Endodermal cell (in vitro differentiated cells): ENCODE measurements around the gene TTC34. TPM values are rescaled to one million over a fixed set of nuclear protein-coding genes. Genes with fewer than 3 reads are reported as not detected.
"Not testable (repeated sequence)": the region's sequence is repeated elsewhere in the genome, so short reads cannot be mapped to it uniquely, and the experiment has no call there.

Source experiments
- DNase-seq: peaks from one replicate; pipeline ENCODE4 v3.0.0-alpha.2; 2017
- H3K27ac ChIP-seq: 2 replicates; pipeline ENCODE4 v1.5.1; 2013; ENCODE audit warnings: mild to moderate bottlenecking, low read depth, low read length, moderate library complexity
- H3K27me3 ChIP-seq: 2 replicates; pipeline ENCODE4 v1.6.1; 2013; ENCODE audit warnings: mild to moderate bottlenecking, low read length, moderate library complexity; ENCODE audit not compliant: insufficient read depth, control insufficient read depth, poor library complexity, severe bottlenecking
- H3K36me3 ChIP-seq: 2 replicates; pipeline ENCODE4 v1.7.0; 2013; ENCODE audit warnings: mild to moderate bottlenecking, low read length, moderate library complexity; ENCODE audit not compliant: control insufficient read depth, insufficient read depth
- H3K4me1 ChIP-seq: one replicate; pipeline ENCODE4 v1.7.0; 2013; ENCODE audit warnings: low read length; ENCODE audit not compliant: control insufficient read depth, insufficient read depth
- H3K4me3 ChIP-seq: 2 replicates; pipeline ENCODE4 v1.5.1; 2013; ENCODE audit warnings: mild to moderate bottlenecking, low read length, moderate library complexity
- H3K9ac ChIP-seq: 2 replicates; pipeline ENCODE4 v1.6.1; 2013; ENCODE audit warnings: mild to moderate bottlenecking, low read length, moderate library complexity; ENCODE audit not compliant: poor library complexity, severe bottlenecking; ENCODE audit errors: extremely low read depth
- H3K9me3 ChIP-seq: 2 replicates; pipeline ENCODE4 v1.6.1; 2013; ENCODE audit warnings: mild to moderate bottlenecking, low read length, moderate library complexity; ENCODE audit not compliant: control insufficient read depth
- H3K27ac Mint-ChIP-seq: 2 replicates; pipeline ENCODE4 v1.8.0; 2020; ENCODE audit warnings: mixed read lengths
- H3K27me3 Mint-ChIP-seq: 2 replicates; pipeline ENCODE4 v1.8.0; 2021; ENCODE audit warnings: mild to moderate bottlenecking, mixed read lengths; ENCODE audit not compliant: insufficient read depth
- H3K36me3 Mint-ChIP-seq: 2 replicates; pipeline ENCODE4 v1.8.0; 2020; ENCODE audit warnings: low read depth, mixed read lengths
- H3K4me1 Mint-ChIP-seq: 2 replicates; pipeline ENCODE4 v1.8.0; 2020; ENCODE audit warnings: mixed read lengths
- H3K4me3 Mint-ChIP-seq: 2 replicates; pipeline ENCODE4 v1.8.0; 2020; ENCODE audit warnings: mild to moderate bottlenecking, moderate library complexity, mixed read lengths
- H3K9me3 Mint-ChIP-seq: 2 replicates; pipeline ENCODE4 v1.8.0; 2020; ENCODE audit warnings: mild to moderate bottlenecking, mixed read lengths
- WGBS, 2 experiments: methylation state at CpG; one replicate each; pipeline versions ENCODE4 v1.1.5 to v1.1.7; 2013; ENCODE audit warnings: missing lambda C conversion rate in 2 of 2, mixed read lengths in 1 of 2; ENCODE audit not compliant: insufficient coverage in 1 of 2, insufficient read length in 1 of 2; 5-methylcytosine and 5-hydroxymethylcytosine counted together
- total RNA-seq, 2 donors: library from RNA; stranded (reverse); fragmentation: NEBNext Ultra II Directional in 1 of 2; extraction: Animal tissue kit (Norgen Biotek cat#: 25700) in 1 of 2; gene quantifications; 2 replicates in 1 of 2; 3 replicates in 1 of 2; pipeline ENCODE4 v1.2.1, GENCODE V29; 2021

The TTC34 gene
- total RNA-seq, 2 donors from 2014 or later, result 2.4 to 3.1 TPM

DNA sequence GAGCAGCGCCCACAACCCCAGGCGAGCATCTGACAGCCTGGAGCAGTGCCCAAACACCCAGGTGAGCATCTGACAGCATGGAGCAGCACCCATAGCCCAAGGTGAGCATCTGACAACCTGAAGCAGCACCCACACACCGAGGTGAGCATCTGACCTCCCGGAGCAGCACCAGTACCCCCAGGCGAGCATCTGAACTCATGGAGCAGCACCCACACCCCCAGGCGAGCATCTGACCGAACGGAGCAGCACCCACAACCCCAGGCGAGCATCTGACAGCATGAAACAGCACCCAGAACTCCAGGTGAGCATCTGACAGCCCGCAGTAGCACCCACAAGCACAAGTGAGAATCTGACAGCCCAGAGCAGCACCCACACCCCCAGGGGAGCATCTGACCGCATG lies 129.8 kb downstream of the TTC34 start:
- H3K9ac ChIP-seq, H3K27ac Mint-ChIP-seq, H3K4me3 ChIP-seq, H3K36me3 Mint-ChIP-seq, H3K9me3 ChIP-seq, DNase-seq, H3K4me1 ChIP-seq, H3K36me3 ChIP-seq, H3K4me1 Mint-ChIP-seq, H3K9me3 Mint-ChIP-seq, H3K27ac ChIP-seq, H3K27me3 Mint-ChIP-seq, H3K4me3 Mint-ChIP-seq, H3K27me3 ChIP-seq: not testable (repeated sequence)
- 65 to 75% methylated on average over 4 to 7 of the region's 11 CpGs for WGBS, 2 experiments

- H3K9me3 Mint-ChIP-seq, result peaks cover 18% of the 10 kb centered on the region
These were observed 141.7 kb downstream of the TTC34 start for GRCh38 chr1:2659806-2660205.

DNA sequence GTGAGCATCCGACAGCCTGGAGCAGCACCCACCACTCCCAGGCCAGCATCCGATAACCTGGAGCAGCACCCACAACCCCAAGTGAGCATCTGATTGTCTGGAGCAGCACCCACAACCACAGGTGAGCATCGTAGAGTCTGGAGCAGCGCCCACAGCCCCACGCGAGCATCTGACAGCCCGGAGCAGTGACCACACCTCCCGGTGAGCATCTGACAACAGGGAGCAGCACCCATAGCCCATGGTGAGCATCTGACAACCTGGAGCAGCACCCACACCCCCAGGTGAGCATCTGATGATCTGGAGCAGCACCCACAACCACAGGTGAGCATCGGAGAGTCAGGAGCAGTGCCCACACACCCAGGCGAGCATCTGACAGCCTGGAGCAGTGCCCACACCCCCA lies 143.6 kb downstream of the TTC34 start:
- not testable (repeated sequence) for DNase-seq, H3K4me3 ChIP-seq, H3K27me3 ChIP-seq, H3K36me3 Mint-ChIP-seq, H3K4me1 Mint-ChIP-seq, H3K27ac ChIP-seq, H3K4me1 ChIP-seq, H3K9ac ChIP-seq, H3K4me3 Mint-ChIP-seq, H3K36me3 ChIP-seq, H3K27ac Mint-ChIP-seq, H3K27me3 Mint-ChIP-seq
- 76 to 84% methylated on average over 6 of the region's 10 CpGs for WGBS, 2 experiments
- H3K9me3 Mint-ChIP-seq, result peaks cover 37% of the 10 kb centered on the region
- peaks cover 30% of the 10 kb centered on the region for H3K9me3 ChIP-seq

More at GRCh38 chr1:2659806-2660205, 141.7 kb downstream of the TTC34 start:
- H3K27ac ChIP-seq, H3K9ac ChIP-seq, H3K4me3 Mint-ChIP-seq, H3K4me3 ChIP-seq, H3K4me1 Mint-ChIP-seq, H3K27me3 Mint-ChIP-seq, H3K27ac Mint-ChIP-seq, H3K4me1 ChIP-seq, H3K36me3 Mint-ChIP-seq, DNase-seq, H3K36me3 ChIP-seq, H3K27me3 ChIP-seq: not testable (repeated sequence)
- 66 to 69% methylated on average over 2 to 3 of the region's 8 CpGs for WGBS, 2 experiments
- peaks cover 11% of the 10 kb centered on the region for H3K9me3 ChIP-seq

DNA sequence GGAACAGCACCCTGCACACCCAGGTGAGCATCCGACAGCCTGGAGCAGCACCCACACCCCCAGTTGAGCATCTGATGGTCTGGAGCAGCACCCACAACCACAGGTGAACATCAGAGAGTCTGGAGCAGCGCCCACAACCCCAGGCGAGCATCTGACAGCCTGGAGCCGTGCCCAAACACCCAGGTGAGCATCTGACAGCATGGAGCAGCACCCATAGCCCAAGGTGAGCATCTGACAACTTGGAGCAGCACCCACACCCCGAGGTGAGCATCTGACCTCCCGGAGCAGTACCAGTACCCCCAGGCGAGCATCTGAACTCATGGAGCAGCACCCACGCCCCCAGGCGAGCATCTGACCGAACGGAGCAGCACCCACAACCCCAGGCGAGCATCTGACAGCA lies 144.4 kb downstream of the TTC34 start:
- H3K36me3 ChIP-seq, H3K4me3 ChIP-seq, H3K27ac ChIP-seq, H3K27me3 Mint-ChIP-seq, H3K27ac Mint-ChIP-seq, H3K4me1 Mint-ChIP-seq, DNase-seq, H3K4me1 ChIP-seq, H3K4me3 Mint-ChIP-seq, H3K27me3 ChIP-seq, H3K9ac ChIP-seq: not testable (repeated sequence)
- Mint-ChIP-seq H3K9me3 (peaks cover 45% of the 10 kb centered on the region), H3K36me3 (peaks cover 13% of the 10 kb centered on the region)
- peaks cover 36% of the 10 kb centered on the region for H3K9me3 ChIP-seq
- 28 to 60% methylated on average over 3 to 8 of the region's 12 CpGs for WGBS, 2 experiments

- not testable (repeated sequence) for H3K27me3 Mint-ChIP-seq
- WGBS, 2 experiments, result 46 to 51% methylated on average over 16 of the region's 16 CpGs
These were observed 145.7 kb downstream of the TTC34 start for GRCh38 chr1:2655598-2656434.

GRCh38 chr1:2654443-2654948 lies 147.0 kb downstream of the TTC34 start:
- H3K27ac ChIP-seq, H3K4me1 Mint-ChIP-seq, H3K27me3 ChIP-seq, H3K4me3 Mint-ChIP-seq, H3K27me3 Mint-ChIP-seq, H3K4me1 ChIP-seq, H3K9ac ChIP-seq, H3K4me3 ChIP-seq, H3K36me3 ChIP-seq, H3K27ac Mint-ChIP-seq, DNase-seq: not testable (repeated sequence)
- WGBS, 2 experiments, result 45 to 52% methylated on average over 14 of the region's 14 CpGs
- H3K9me3 Mint-ChIP-seq, result peaks cover 59% of the 10 kb centered on the region
- peaks cover 38% of the 10 kb centered on the region for H3K9me3 ChIP-seq
- peaks cover 14% of the 10 kb centered on the region for H3K36me3 Mint-ChIP-seq

More at GRCh38 chr1:2655598-2656434, 145.7 kb downstream of the TTC34 start:
- not testable (repeated sequence) for H3K4me1 ChIP-seq, H3K27ac ChIP-seq, H3K9ac ChIP-seq, H3K4me3 ChIP-seq, H3K4me1 Mint-ChIP-seq, H3K27ac Mint-ChIP-seq, H3K4me3 Mint-ChIP-seq, H3K36me3 ChIP-seq, H3K27me3 ChIP-seq
- H3K36me3 Mint-ChIP-seq, result peaks cover 14% of the 10 kb centered on the region
- peaks cover 56% of the 10 kb centered on the region for H3K9me3 Mint-ChIP-seq
- peak; percentile 44 for DNase-seq
- peaks cover 38% of the 10 kb centered on the region for H3K9me3 ChIP-seq
